Gastroesophageal sphincter (tissue), 3 donors: ENCODE results near the gene RINL.
"Not testable (repeated sequence)": the region's sequence is repeated elsewhere in the genome, so short reads cannot be mapped to it uniquely, and the experiment has no call there.

Experiments
- CTCF ChIP-seq, 4 experiments: fragments of 200-600 bp in 2 of 4; fragments of 450-650 bp in 2 of 4; sonication (generic) in 1 of 4; IDR thresholded peaks; one replicate each; pipeline ENCODE4 v1.5.1; 2017 to 2019; ENCODE audit warnings: antibody characterized with exemption in 4 of 4, mild to moderate bottlenecking in 2 of 4, moderate library complexity in 2 of 4
- EP300 ChIP-seq: sonication (generic); formaldehyde crosslinking; IDR thresholded peaks from one replicate; pipeline ENCODE4 v1.6.1; 2017; ENCODE audit warnings: antibody characterized with exemption, mild to moderate bottlenecking
- POLR2AphosphoS5 ChIP-seq: sonication (generic); formaldehyde crosslinking; IDR thresholded peaks from one replicate; pipeline ENCODE4 v1.6.1; 2017; ENCODE audit warnings: antibody characterized with exemption

GRCh38 chr19:38854961-38855360 lies 23.1 kb downstream of the RINL start:
- not testable (repeated sequence) for TF ChIP-seq POLR2AphosphoS5; EP300; CTCF (IDR thresholded peaks at IDR 0.05)
